ENCODE data around the gene SHISA4. TPM values are rescaled to one million over a fixed set of nuclear protein-coding genes. Genes with fewer than 3 reads are reported as not detected.
A peak's percentile ranks its signal among the peaks of the same experiment; 100 is the strongest.

The SHISA4 gene
- total and polyA plus RNA-seq, 2 of the 8 experiments (the other 6 are each of a cell fraction or from before 2014, with no cell fraction given) = 7.8 to 28.9 TPM

GRCh38 chr1:201888282-201889089, at the start of gene SHISA4 (continued):
- TF ChIP-seq RBBP5 (IDR thresholded peaks at IDR 0.05; ENCODE audit: borderline replicate concordance, low read depth, low read length) (peak; percentile 36; the same call in 1 of the 2 replicates), KDM4A (IDR thresholded peaks at IDR 0.05; ENCODE audit: low read depth, low read length, severe bottlenecking) (peak; percentile 77), POLR2A (IDR thresholded peaks at IDR 0.05; ENCODE audit: control extremely low read depth in 1 of 2, low read depth in 2 of 2, low read length in 2 of 2) (peak in 1 of 2 experiments; percentile 54; a peak in 2 of 3 replicates)

Measured in H1 (cell line).